ENCODE results near the gene BEST4. TPM values are rescaled to one million over a fixed set of nuclear protein-coding genes. Genes with fewer than 3 reads are reported as not detected.

BEST4 gene
- under 1 TPM in 7 of 8 experiments, not detected in 1; 0.13 to 0.95 (median 0.27) TPM for total RNA-seq

DNA sequence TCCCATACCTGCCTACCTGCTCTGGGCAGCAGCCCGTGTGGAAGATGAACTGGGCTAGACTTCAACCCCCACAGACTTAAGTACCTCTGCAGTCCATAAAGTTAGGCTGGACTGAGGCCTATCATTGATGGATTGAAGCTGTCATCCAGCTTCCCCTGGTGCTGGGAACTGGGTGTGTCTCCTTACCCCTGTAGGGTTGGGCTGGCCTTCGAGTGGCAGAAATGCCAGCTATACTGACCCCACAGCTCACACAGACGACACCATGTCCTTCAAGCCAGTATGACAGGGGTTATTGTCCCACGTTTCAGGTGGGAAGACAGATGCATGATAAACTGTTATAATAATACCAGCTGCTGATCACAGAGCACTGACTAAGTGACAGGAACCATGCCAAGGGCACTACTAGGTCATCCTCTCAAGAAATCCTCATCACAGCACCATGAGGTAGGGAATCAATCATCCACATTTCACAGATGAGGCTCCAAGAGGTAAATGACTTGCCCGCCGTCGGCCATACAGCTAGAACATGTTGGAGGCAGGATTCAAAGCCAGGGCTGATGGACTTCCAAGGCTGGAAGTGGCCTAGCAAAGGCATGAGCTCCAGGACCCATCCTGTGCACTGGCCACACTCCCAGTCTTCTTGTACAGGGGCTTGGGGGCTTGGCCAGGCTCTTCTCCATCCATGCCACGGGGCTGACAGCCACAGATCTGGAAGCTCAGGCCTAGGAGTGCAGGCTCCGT is at the start of gene BEST4:
BEST4 (minus strand) TSS at position 51 of the 741 bp plus-strand sequence. CDS start 465 bp downstream, outside the sequence.
- Histone ChIP-seq H3K27ac (no peak within 1 kb of the TSS), H3K4me1 (replicated peaks in 1 of 2) (peaks cover 26 to 28% of the 10 kb centered on the region in 2 donors), H3K4me3 (no peak within 1 kb of the TSS)
- no peak for ATAC-seq (replicated peaks in 6 of 8)
- 40 to 100% (median 78%) methylated on average over 1 to 7 of the region's 9 CpGs; no CpG with 5 or more reads in 2 of the 10 experiments for WGBS, 10 experiments
- in situ Hi-C loops (cut with MboI; ENCODE audit: low pct_unique_long_range_greater_than_20kb in 2 of 9, low sequenced_read_pairs in 9 of 9, unreplicated experiment in 9 of 9): no loop called here

DNA sequence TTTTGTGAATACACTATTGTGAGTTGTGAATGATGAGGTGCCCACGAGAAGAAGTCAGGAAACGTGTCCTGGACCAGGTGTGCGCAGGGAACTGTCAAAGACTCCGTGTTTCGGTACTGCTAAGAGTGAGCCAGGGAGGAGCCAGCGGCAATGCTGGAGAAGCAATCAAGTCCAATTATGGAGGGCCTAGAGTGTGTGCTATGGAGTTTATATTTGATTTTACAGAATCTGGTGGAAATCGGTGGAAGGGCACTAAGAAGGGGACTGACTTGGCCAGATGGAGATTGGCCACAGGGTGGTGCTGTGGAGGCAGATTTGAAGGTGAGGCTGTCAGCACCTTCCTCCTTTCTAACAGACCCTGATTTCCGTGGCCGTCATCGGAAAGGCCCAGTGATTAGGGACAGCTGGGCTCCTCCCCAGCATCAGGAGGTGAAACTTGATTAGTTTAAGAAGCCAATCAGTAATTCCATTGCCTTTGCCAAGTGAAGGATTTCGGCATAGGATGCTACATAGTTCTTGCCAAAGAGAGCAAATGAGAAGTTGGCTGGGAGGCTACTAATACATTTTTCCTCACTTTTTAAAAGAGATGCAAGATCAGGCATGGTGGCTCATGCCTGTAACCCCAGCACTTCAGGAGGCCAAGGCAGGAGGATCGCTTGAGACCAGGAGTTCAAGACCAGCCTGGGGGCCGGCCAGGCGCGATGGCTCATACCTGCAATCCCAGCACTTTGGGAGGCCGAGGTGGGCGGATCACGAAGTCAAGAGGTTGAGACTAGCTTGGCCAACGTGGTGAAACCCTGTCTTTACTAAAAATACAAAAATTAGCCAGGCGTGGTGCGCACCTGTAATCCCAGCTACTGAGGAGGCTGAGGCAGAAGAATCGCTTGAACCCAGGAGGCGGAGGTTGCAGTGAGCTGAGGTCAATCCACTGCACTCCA is 48.0 kb upstream of the BEST4 start:
- H3K4me3 ChIP-seq: no peak overlapping the region
- ATAC-seq (replicated peaks in 6 of 8): peak; percentile 21 to 93 (median 89)
- peaks cover 0 to 6% of the 10 kb centered on the region in 2 donors for H3K4me1 ChIP-seq (replicated peaks in 1 of 2)
- 0 to 86% (median 69%) methylated on average over 1 to 23 of the region's 23 CpGs for WGBS, 10 experiments
- in situ Hi-C loops (cut with MboI; ENCODE audit: low pct_unique_long_range_greater_than_20kb in 2 of 9, low sequenced_read_pairs in 9 of 9, unreplicated experiment in 9 of 9): loop anchor here in 5 of 9 experiments (10.0 to 25.0 kb wide), 5 partner anchors 151 to 476 kb away; partner anchors contain the start of genes EIF2B3 (in 1 of the 5), HECTD3 (in 1 of the 5) and UROD (in 1 of the 5)
- H3K27ac ChIP-seq: no peak overlapping the region

DNA sequence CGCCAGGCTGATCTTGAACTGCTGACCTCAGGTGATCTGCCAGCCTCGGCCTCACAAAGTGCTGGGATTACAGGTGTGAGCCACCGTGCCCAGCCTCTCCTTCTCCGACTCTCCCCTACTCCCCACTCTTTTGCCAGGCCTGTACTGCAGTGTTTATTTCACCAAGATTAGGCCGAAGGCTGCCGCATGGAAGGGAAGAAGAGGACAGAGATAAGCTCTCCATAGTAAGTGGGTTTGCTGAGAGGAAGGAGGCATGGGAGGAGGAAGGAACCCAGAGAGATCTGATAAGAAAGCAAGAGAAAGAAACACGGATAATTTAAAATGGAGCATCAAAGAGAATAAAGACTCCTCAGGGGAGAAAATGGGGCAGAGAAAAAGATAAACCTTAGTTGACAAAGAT is 46.4 kb upstream of the BEST4 start:
- in situ Hi-C loops (cut with MboI; ENCODE audit: low pct_unique_long_range_greater_than_20kb in 2 of 9, low sequenced_read_pairs in 9 of 9, unreplicated experiment in 9 of 9): loop anchor here in 5 of 9 experiments (10.0 to 25.0 kb wide), 5 partner anchors 153 to 478 kb away; partner anchors contain the start of genes EIF2B3 (in 1 of the 5), HECTD3 (in 1 of the 5) and UROD (in 1 of the 5)
- no peak for ATAC-seq (replicated peaks in 6 of 8)
- Histone ChIP-seq H3K27ac (no peak overlapping the region), H3K4me3 (no peak overlapping the region), H3K4me1 (replicated peaks in 1 of 2) (peaks cover 0 to 6% of the 10 kb centered on the region in 2 donors)
- WGBS, 10 experiments: 62 to 97% (median 83%) methylated on average over 1 to 5 of the region's 7 CpGs

DNA sequence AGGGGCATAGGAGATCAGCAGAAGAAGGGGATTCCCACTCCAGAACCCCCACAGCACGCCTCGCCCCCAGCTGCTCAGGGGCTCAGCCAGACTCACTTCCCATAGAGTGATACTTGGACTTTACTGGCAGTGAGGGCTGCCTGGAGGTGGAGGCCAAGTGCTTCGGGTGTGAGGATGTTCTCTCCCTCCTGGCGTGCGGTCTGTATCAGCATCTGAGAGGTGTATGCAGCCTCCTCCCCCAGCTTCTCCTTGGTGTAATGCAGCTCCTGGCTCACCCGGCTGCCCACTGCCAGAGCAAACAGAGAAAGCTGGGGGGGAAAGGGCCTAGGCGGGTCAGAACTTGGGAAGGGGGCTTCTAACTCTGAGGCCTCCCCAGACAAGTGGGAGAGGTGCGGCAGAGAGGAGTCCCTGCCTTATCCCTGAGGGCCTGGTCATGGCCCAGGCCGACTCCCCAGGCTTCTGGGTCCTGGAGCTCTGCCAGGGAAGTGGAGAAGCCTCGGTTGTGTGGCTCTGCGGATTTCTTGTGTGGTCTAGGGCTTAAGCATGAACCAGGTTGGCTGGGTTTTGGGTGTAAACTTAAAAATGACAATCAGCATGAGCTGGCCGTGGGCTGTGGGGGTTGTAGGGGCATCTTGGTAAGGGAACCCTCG is 44.2 kb upstream of the BEST4 start:
- Histone ChIP-seq H3K27ac (no peak overlapping the region), H3K4me1 (replicated peaks in 1 of 2) (peaks cover 0 to 6% of the 10 kb centered on the region in 2 donors), H3K4me3 (no peak overlapping the region)
- peak in 2 of 8 experiments; percentile 11 to 17 for ATAC-seq (replicated peaks in 6 of 8)
- WGBS, 10 experiments: 67 to 90% (median 87%) methylated on average over 1 to 10 of the region's 13 CpGs; no CpG with 5 or more reads in 2 of the 10 experiments
- in situ Hi-C loops (cut with MboI; ENCODE audit: low pct_unique_long_range_greater_than_20kb in 2 of 9, low sequenced_read_pairs in 9 of 9, unreplicated experiment in 9 of 9): loop anchor here in 5 of 9 experiments (10.0 to 25.0 kb wide), 5 partner anchors 155 to 480 kb away; partner anchors contain the start of genes EIF2B3 (in 1 of the 5), HECTD3 (in 1 of the 5) and UROD (in 1 of the 5)

DNA sequence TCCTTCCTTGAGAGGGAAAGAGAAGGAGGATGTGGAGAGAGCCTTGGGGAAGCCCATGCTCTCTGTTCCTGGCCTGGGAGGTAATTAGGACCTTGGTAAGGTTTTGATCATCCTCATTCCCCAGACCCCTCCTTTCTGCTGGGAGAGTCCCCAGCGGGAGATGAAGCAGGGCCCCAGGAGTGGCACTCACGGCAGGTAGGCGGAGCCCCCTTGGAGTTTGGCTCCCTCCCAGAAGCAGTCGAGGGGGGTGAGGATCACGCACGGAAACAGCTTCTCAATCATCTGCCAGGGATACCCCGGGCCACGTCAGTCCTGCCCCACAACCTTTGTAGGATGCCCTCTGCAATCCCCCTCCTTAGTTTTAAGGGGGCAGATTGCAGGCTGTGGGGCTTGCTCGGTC is 43.5 kb upstream of the BEST4 start:
- in situ Hi-C loops (cut with MboI; ENCODE audit: low pct_unique_long_range_greater_than_20kb in 2 of 9, low sequenced_read_pairs in 9 of 9, unreplicated experiment in 9 of 9): loop anchor here in 5 of 9 experiments (10.0 to 25.0 kb wide), 5 partner anchors 156 to 481 kb away; partner anchors contain the start of genes EIF2B3 (in 1 of the 5), HECTD3 (in 1 of the 5) and UROD (in 1 of the 5)
- Histone ChIP-seq H3K27ac (no peak overlapping the region), H3K4me3 (no peak overlapping the region), H3K4me1 (replicated peaks in 1 of 2) (peaks cover 0 to 6% of the 10 kb centered on the region in 2 donors)
- no peak for ATAC-seq (replicated peaks in 6 of 8)
- 40 to 72% (median 64%) methylated on average over 2 to 8 of the region's 9 CpGs; no CpG with 5 or more reads in 6 of the 10 experiments for WGBS, 10 experiments

DNA sequence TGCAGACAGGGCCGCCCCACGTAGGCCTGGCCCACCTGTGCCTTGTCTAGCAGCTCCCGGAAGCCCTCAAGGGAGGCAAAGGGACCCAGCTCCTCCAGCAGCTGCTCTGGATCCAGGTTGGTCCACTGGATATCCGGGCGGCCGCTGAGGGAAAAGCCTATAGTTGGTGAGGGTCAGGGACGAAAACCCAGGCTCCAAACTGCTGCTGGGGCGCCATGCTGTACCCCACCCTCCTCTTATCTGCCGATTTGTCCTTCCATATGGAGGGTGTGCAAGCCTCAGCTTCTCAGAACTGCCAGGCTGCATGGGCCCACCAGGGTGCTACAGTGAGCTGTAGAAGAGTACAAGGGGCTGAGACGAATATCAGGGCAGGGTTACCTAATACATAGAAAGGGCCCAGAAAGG is 42.9 kb upstream of the BEST4 start:
- in situ Hi-C loops (cut with MboI; ENCODE audit: low pct_unique_long_range_greater_than_20kb in 2 of 9, low sequenced_read_pairs in 9 of 9, unreplicated experiment in 9 of 9): loop anchor here in 5 of 9 experiments (10.0 to 25.0 kb wide), 5 partner anchors 156 to 481 kb away; partner anchors contain the start of genes EIF2B3 (in 1 of the 5), HECTD3 (in 1 of the 5) and UROD (in 1 of the 5)
- ATAC-seq (replicated peaks in 6 of 8): no peak
- WGBS, 10 experiments: 63 to 97% (median 80%) methylated on average over 1 to 9 of the region's 10 CpGs; no CpG with 5 or more reads in 5 of the 10 experiments

DNA sequence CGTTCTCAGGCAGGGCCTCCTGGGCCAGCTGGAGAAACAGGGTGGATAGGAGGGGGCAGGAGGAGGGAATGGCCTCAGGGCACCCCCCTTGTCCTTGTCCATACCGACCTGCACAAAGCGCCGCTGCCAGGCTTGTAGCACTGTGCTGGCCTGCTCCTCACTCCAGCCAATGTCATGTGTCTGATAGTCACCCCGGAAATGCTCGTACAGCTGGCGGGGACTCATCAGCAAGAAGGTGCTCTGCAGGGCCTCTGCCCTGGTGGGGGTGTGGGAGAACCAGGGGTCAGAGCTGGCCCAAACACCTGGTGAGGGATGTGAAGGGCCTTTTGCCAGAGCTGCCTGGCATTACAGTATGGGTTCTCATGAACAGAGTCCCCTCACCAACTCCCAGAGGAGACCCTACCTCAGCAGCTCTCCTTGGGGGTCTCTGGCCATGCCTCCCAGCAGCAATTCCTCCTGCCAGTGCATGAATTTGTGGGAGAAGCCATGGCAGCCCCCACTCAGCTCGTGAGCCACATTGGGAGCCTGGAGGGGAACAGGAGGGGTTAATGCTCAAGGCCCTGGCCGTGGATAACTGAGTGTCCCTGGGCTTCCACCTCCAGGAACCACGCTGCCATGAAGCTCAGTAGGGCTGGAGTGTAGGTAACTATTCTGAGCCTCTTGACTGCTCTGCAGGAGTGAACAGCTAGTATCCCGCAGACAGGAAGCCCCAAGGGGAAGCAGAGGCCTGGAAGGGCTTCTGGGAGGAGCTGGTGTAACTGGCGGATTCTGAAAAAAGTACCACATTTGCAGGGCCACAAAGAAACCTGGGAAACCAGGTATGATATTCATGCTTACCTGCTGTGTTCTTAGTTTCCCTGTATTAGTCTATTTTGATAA is 41.8 kb upstream of the BEST4 start:
- Histone ChIP-seq H3K4me3 (no peak overlapping the region), H3K27ac (no peak overlapping the region), H3K4me1 (replicated peaks in 1 of 2) (peaks cover 0 to 3% of the 10 kb centered on the region in 2 donors)
- WGBS, 10 experiments: 70 to 91% (median 80%) methylated on average over 2 to 8 of the region's 12 CpGs; no CpG with 5 or more reads in 4 of the 10 experiments
- peak in 2 of 8 experiments; percentile 3 to 12 for ATAC-seq (replicated peaks in 6 of 8)
- in situ Hi-C loops (cut with MboI; ENCODE audit: low pct_unique_long_range_greater_than_20kb in 2 of 9, low sequenced_read_pairs in 9 of 9, unreplicated experiment in 9 of 9): loop anchor here in 5 of 9 experiments (10.0 to 25.0 kb wide), 5 partner anchors 158 to 483 kb away; partner anchors contain the start of genes EIF2B3 (in 1 of the 5), HECTD3 (in 1 of the 5) and UROD (in 1 of the 5)

More for the DNA sequence above, 42.9 kb upstream of the BEST4 start:
- no peak overlapping the region for H3K4me3 ChIP-seq
- peaks cover 0 to 3% of the 10 kb centered on the region in 2 donors for H3K4me1 ChIP-seq (replicated peaks in 1 of 2)
- H3K27ac ChIP-seq: no peak overlapping the region

DNA sequence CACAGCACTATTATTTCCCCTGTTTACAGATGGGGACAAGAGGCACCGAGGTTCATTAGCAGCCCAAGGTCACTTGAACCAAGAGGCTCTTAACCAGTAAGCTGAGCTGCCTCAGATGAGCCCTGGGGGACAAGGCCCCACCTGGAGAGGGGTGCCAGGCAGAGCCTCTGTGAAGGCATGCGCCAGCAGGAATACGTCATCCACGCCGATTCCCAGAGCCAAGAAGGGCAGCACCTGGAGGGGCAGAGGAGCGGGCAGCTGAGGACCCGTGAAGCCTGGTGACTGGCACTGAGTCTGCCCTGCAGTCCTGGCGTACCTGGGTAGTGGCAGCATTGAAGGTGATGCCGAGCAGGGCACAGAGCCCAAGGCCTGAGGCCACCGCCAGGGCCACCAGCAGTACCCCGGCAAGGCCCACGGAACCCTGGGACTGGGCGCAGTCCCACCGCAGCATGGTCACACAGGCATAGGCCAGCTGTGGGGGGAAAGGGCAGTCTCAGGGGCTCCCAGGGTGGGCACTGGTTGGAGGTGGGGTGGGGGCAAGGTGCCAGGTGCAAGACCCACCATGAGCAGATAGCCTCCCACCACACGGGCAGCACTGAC is 41.0 kb upstream of the BEST4 start:
- in situ Hi-C loops (cut with MboI; ENCODE audit: low pct_unique_long_range_greater_than_20kb in 2 of 9, low sequenced_read_pairs in 9 of 9, unreplicated experiment in 9 of 9): loop anchor here in 3 of 9 experiments (25.0 kb wide), 3 partner anchors 158 to 483 kb away; partner anchors contain the start of genes EIF2B3 (in 1 of the 3), HECTD3 (in 1 of the 3) and UROD (in 1 of the 3)
- 80 to 100% (median 98%) methylated on average over 2 to 6 of the region's 15 CpGs; no CpG with 5 or more reads in 5 of the 10 experiments for WGBS, 10 experiments

DNA sequence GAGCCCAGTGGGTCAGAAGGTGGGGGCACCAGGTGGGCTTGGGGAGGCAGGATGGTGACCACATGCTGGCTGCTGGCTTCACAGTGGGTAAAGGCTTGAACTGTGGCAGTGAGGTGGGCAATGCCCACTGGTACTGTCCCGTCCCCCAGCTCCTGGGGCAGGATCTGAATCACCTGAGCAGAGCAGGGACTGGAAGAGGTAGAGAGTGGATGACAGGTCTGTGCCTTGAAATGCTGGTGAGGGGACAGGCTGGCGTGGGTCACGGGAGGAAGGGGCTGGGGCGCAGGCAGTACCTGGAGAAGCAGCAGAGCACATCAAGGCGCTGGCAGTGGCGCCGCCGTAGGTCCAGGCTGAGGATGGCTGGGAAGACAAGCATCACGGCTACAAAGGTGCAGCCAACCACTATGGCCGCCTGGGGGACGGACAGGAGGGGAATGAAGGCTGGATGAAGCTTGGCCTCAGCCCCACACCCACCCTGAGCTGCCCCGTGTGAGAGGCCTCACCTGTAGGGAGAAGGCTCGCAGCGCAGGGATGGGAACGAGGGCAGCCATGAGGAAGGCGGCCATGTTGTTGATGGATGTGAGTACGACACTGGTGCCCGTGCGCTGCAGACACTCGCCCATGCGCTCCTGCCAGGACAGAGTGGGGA is 40.2 kb upstream of the BEST4 start:
- peak in 1 of 8 experiments; percentile 10 for ATAC-seq (replicated peaks in 6 of 8)

More for the DNA sequence above, 41.0 kb upstream of the BEST4 start:
- Histone ChIP-seq H3K4me3 (no peak overlapping the region), H3K4me1 (replicated peaks in 1 of 2) (peaks cover 0 to 3% of the 10 kb centered on the region in 2 donors), H3K27ac (no peak overlapping the region)
- ATAC-seq (replicated peaks in 6 of 8): peak in 2 of 8 experiments; percentile 6 to 12

More for the DNA sequence above, 40.2 kb upstream of the BEST4 start:
- 85 to 100% (median 93%) methylated on average over 1 to 12 of the region's 21 CpGs; no CpG with 5 or more reads in 5 of the 10 experiments for WGBS, 10 experiments
- in situ Hi-C loops (cut with MboI; ENCODE audit: low pct_unique_long_range_greater_than_20kb in 2 of 9, low sequenced_read_pairs in 9 of 9, unreplicated experiment in 9 of 9): loop anchor here in 3 of 9 experiments (25.0 kb wide), 3 partner anchors 159 to 484 kb away; partner anchors contain the start of genes EIF2B3 (in 1 of the 3), HECTD3 (in 1 of the 3) and UROD (in 1 of the 3)
- Histone ChIP-seq H3K4me1 (replicated peaks in 1 of 2) (peaks cover 0 to 3% of the 10 kb centered on the region in 2 donors), H3K4me3 (no peak overlapping the region), H3K27ac (no peak overlapping the region)
